ENCODE results near the gene CNKSR3. TPM values are rescaled to one million over a fixed set of nuclear protein-coding genes. Genes with fewer than 3 reads are reported as not detected.

The CNKSR3 gene
- total and polyA plus RNA-seq, 2 experiments from 2014 or later: 4.4 to 4.7 TPM

DNA sequence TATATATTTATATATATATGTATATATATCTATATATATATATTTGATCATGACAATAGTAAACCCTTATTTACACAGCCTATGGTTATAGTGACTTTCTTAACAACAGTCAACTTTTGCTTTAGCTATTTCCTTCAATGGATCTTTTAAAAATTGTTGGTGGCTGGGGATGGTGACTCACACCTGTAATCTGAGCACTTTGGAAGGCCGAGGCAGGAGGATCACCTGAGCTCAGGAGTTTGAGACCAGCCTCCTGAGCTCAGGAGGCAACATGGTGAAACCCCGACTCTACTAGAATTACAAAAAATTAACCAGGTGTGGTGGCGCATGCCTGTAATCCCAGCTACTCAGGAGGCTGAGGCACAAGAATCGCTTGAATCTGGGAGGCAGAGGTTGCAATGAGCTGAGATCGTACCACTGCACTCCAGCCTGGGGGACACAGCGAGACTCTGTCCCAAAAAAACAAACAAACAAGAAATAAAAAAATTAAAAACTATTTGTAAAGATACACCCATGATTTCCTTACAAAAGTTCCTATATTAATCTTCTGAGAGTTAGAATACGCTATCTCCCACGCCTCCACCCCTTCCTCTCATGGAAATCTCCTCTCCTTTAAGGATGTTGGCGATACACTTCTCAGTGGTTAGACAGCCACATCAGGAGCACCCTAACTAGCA lies 29.2 kb upstream of the CNKSR3 start:
- H3K27ac ChIP-seq: no peak overlapping the region
- H3K9me3 ChIP-seq (ENCODE audit: low read depth): no peaks in the 10 kb centered on the region
- no peaks in the 10 kb centered on the region for H3K27me3 ChIP-seq
- no peaks in the 10 kb centered on the region for H3K36me3 ChIP-seq
- DNase-seq (ENCODE audit: low read depth in 1 of 2, low spot score in 1 of 2): no peak
- no peak overlapping the region for H3K4me3 ChIP-seq
- TF ChIP-seq, protein P1, sequence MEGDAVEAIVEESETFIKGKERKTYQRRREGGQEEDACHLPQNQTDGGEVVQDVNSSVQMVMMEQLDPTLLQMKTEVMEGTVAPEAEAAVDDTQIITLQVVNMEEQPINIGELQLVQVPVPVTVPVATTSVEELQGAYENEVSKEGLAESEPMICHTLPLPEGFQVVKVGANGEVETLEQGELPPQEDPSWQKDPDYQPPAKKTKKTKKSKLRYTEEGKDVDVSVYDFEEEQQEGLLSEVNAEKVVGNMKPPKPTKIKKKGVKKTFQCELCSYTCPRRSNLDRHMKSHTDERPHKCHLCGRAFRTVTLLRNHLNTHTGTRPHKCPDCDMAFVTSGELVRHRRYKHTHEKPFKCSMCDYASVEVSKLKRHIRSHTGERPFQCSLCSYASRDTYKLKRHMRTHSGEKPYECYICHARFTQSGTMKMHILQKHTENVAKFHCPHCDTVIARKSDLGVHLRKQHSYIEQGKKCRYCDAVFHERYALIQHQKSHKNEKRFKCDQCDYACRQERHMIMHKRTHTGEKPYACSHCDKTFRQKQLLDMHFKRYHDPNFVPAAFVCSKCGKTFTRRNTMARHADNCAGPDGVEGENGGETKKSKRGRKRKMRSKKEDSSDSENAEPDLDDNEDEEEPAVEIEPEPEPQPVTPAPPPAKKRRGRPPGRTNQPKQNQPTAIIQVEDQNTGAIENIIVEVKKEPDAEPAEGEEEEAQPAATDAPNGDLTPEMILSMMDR (IDR thresholded peaks at IDR 0.05; ENCODE audit: low read depth, low read length): no peak
- no peaks in the 10 kb centered on the region for H3K4me1 ChIP-seq (ENCODE audit: low read depth)

DNA sequence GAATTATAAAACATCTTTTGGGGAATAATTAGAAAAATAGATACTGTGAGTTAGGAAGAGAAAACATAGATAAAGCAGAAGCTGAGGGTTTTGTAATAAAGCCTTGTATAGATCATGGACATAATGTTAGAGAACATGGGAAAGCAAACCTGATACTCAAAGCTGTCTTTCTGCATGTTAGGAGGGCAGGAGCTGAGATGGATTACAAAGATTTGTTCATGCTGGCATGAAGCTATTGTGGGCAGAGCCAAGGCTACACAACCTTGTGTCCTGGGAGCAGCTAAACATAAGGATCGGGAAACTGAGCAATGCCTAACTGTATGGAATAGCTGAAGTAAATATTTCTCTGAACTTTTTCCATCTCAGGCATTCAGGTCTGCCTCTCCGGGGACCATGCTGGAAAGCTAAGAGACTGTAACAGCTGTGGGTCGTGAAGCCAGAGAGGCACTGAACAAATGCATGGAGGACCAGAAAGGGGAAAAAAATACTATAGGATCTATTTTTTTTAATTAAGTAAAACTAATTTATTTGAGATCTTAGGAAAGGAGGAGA lies 28.2 kb upstream of the CNKSR3 start:
- Histone ChIP-seq H3K27ac (no peak overlapping the region), H3K4me1 (ENCODE audit: low read depth) (no peaks in the 10 kb centered on the region), H3K36me3 (no peaks in the 10 kb centered on the region), H3K9me3 (ENCODE audit: low read depth) (no peaks in the 10 kb centered on the region), H3K27me3 (no peaks in the 10 kb centered on the region), H3K4me3 (no peak overlapping the region)
- TF ChIP-seq, protein P1 (IDR thresholded peaks at IDR 0.05; ENCODE audit: low read depth, low read length): no peak
- no peak for DNase-seq (ENCODE audit: low read depth in 1 of 2, low spot score in 1 of 2)

DNA sequence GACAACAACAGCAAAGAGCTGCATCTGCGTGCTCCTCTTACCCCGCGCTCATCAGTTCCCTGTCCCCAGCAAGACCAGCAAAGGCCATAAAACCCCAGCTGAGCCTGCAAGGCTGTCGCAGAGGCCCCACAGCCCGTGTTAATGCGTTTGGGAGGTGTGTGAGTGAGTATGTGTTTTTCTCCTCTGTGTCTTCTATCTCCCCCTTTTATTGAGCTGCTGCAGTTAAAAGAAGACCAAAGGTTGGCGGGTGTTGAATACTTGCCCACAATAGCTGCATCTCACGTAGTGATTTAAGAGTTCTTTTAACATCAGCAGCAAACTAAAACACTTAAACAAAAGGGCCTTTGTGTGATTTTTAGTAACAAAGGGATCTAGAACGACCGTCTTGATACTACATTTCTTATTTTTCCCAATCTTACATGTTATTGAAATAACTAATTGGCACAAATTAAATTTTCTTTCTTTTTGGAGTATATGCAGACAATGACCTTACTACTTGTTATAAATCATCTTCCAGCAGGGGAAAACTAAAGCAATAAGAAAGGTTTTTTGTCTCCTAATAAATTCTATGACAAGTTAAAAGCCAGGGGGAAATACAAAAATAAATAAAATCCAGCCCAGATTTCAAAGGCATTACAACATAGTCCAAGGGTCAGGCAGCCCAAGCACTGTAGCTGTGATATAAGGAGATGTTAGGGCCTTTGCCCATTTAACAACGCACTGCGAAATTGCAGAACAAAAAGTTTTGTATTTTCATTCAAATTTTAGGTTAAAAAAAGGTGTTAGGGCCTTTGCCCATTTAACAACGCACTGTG lies 27.2 kb upstream of the CNKSR3 start:
- TF ChIP-seq, protein P1 (IDR thresholded peaks at IDR 0.05; ENCODE audit: low read depth, low read length): no peak
- H3K4me1 ChIP-seq (ENCODE audit: low read depth): no peaks in the 10 kb centered on the region
- H3K36me3 ChIP-seq: no peaks in the 10 kb centered on the region
- no peak for DNase-seq (ENCODE audit: low read depth in 1 of 2, low spot score in 1 of 2)
- H3K27me3 ChIP-seq: no peaks in the 10 kb centered on the region
- no peak overlapping the region for H3K4me3 ChIP-seq
- no peaks in the 10 kb centered on the region for H3K9me3 ChIP-seq (ENCODE audit: low read depth)
- H3K27ac ChIP-seq: no peak overlapping the region

DNA sequence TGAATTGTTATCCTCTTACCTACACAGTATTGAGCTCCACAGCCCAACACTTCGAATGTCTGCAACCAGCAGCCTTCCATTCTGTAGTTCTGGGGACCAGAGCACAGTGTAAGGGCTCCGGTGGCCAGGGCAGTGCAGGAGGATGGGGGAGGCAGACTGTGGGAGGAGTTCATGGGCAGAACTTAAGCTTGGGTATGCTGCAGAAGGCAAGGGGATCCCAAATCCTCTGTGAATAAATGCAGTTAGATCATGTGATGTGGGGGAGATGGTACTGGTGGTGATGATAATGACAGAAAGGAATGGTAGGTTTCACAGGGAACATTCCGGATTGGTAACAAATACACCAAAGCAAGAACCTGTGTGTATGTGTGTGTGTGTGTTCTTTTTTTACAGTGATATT lies 26.5 kb upstream of the CNKSR3 start:
- H3K4me3 ChIP-seq: no peak overlapping the region
- no peak for DNase-seq (ENCODE audit: low read depth in 1 of 2, low spot score in 1 of 2)
- H3K9me3 ChIP-seq (ENCODE audit: low read depth): no peaks in the 10 kb centered on the region
- TF ChIP-seq, protein P1 (IDR thresholded peaks at IDR 0.05; ENCODE audit: low read depth, low read length): no peak
- no peak overlapping the region for H3K27ac ChIP-seq
- H3K27me3 ChIP-seq: no peaks in the 10 kb centered on the region
- no peaks in the 10 kb centered on the region for H3K4me1 ChIP-seq (ENCODE audit: low read depth)
- no peaks in the 10 kb centered on the region for H3K36me3 ChIP-seq

DNA sequence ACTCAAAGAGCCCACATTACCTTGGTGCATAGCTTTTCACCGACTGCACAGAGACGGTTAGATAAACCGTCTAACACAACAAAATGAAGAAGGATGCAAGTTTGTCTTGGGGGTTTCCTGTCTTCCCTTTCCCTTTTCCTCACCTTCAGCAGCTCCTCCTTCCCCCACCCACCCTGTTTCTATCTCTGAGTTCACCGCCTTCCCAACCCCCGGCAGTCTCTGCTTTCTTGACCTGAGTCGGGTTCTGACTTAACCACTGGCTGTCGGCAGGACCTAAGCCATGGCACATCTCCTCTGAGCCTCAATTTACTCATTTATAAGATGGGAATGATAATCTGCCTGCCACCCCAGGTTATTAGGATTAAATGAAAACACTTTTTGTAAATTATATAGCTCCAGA lies 25.8 kb upstream of the CNKSR3 start:
- Histone ChIP-seq H3K36me3 (no peaks in the 10 kb centered on the region), H3K27ac (no peak overlapping the region), H3K4me3 (no peak overlapping the region), H3K27me3 (no peaks in the 10 kb centered on the region), H3K9me3 (ENCODE audit: low read depth) (no peaks in the 10 kb centered on the region), H3K4me1 (ENCODE audit: low read depth) (no peaks in the 10 kb centered on the region)
- TF ChIP-seq, protein P1 (IDR thresholded peaks at IDR 0.05; ENCODE audit: low read depth, low read length): no peak
- DNase-seq (ENCODE audit: low read depth in 1 of 2, low spot score in 1 of 2): no peak
